Mesendoderm (in vitro differentiated cells): ENCODE data around the gene LSM4.

Source experiments
- DNase-seq: peaks from one replicate; pipeline ENCODE4 v3.0.0; 2013
- H2AK5ac ChIP-seq: 2 replicates; pipeline ENCODE4 v1.6.1; 2013; ENCODE audit warnings: low read length, inconsistent platforms
- H2BK120ac ChIP-seq: 2 replicates; pipeline ENCODE4 v1.6.1; 2013; ENCODE audit warnings: low read depth, mild to moderate bottlenecking, low read length, moderate library complexity, mixed read lengths
- H2BK15ac ChIP-seq: replicated peaks from 2 replicates; pipeline ENCODE4 v1.6.1; 2013; ENCODE audit warnings: low read depth, mild to moderate bottlenecking, moderate library complexity
- H2BK5ac ChIP-seq: 2 replicates; pipeline ENCODE4 v1.6.1; 2013; ENCODE audit warnings: low read length, inconsistent platforms
- H3K18ac ChIP-seq: 2 replicates; pipeline ENCODE4 v1.6.1; 2013; ENCODE audit warnings: mild to moderate bottlenecking, low read length, mixed read lengths
- H3K23ac ChIP-seq: one replicate; pipeline ENCODE4 v1.6.1; 2013; ENCODE audit warnings: low read length
- H3K27ac ChIP-seq: 2 replicates; pipeline ENCODE4 v1.5.1; 2013; ENCODE audit warnings: low read depth, mild to moderate bottlenecking, inconsistent platforms, low read length, moderate library complexity
- H3K27me3 ChIP-seq: 2 replicates; pipeline ENCODE4 v1.6.1; 2013; ENCODE audit warnings: low read length, control low read depth, mild to moderate bottlenecking, inconsistent platforms; ENCODE audit not compliant: insufficient read depth, poor library complexity
- H3K36me3 ChIP-seq: 2 replicates; pipeline ENCODE4 v1.6.1; 2013; ENCODE audit warnings: low read length, inconsistent platforms; ENCODE audit not compliant: control insufficient read depth, insufficient read depth
- H3K4ac ChIP-seq: one replicate; pipeline ENCODE4 v1.6.1; 2013; ENCODE audit warnings: low read depth, mild to moderate bottlenecking, low read length, moderate library complexity
- H3K4me1 ChIP-seq: 2 replicates; pipeline ENCODE4 v1.6.1; 2013; ENCODE audit warnings: low read depth, low read length, inconsistent platforms; ENCODE audit not compliant: control insufficient read depth
- H3K4me2 ChIP-seq: 2 replicates; pipeline ENCODE4 v1.6.1; 2013; ENCODE audit warnings: low read length
- H3K4me3 ChIP-seq: 2 replicates; pipeline ENCODE4 v1.5.1; 2013; ENCODE audit warnings: mild to moderate bottlenecking, low read length
- H3K56ac ChIP-seq: one replicate; pipeline ENCODE4 v1.6.1; 2013; ENCODE audit warnings: low read length
- H3K79me1 ChIP-seq: 2 replicates; pipeline ENCODE4 v1.6.1; 2013; ENCODE audit warnings: low read length, inconsistent platforms
- H3K79me2 ChIP-seq: 2 replicates; pipeline ENCODE4 v1.6.1; 2013; ENCODE audit warnings: mild to moderate bottlenecking, low read length; ENCODE audit not compliant: control insufficient read depth, insufficient read depth
- H3K9ac ChIP-seq: 2 replicates; pipeline ENCODE4 v1.6.1; 2013; ENCODE audit warnings: low read length, inconsistent platforms
- H4K5ac ChIP-seq: one replicate; pipeline ENCODE4 v1.6.1; 2013; ENCODE audit warnings: low read length
- H4K8ac ChIP-seq: one replicate; pipeline ENCODE4 v1.6.1; 2013; ENCODE audit warnings: low read depth, mild to moderate bottlenecking, control low read depth, low read length, moderate library complexity
- WGBS: extraction: QIAGEN DNeasy Blood & Tissue Kit; methylation state at CpG from one replicate; pipeline ENCODE4 v1.1.7; 2013; ENCODE audit warnings: low lambda C conversion rate, missing lambda C conversion rate; ENCODE audit not compliant: insufficient coverage; ENCODE audit errors: extremely low coverage; 5-methylcytosine and 5-hydroxymethylcytosine counted together

Gene LSM4

GRCh38 chr19:18311502-18312091 lies 11.3 kb downstream of the LSM4 start:
- peaks cover 11% of the 10 kb centered on the region for H3K36me3 ChIP-seq
- H3K27ac ChIP-seq, result no peak overlapping the region
- H2BK5ac ChIP-seq, result no peak overlapping the region
- no peak overlapping the region for H3K23ac ChIP-seq
- H3K4ac ChIP-seq, result no peak overlapping the region
- H3K27me3 ChIP-seq, result no peaks in the 10 kb centered on the region
- H3K4me3 ChIP-seq, result no peak overlapping the region
- H4K5ac ChIP-seq, result no peak overlapping the region
- WGBS, result no CpG with 5 or more reads among the region's 22 CpGs
- no peak overlapping the region for H3K18ac ChIP-seq
- no peak for DNase-seq
- no peak overlapping the region for H2AK5ac ChIP-seq
- no peaks in the 10 kb centered on the region for H3K4me1 ChIP-seq
- no peak overlapping the region for H2BK120ac ChIP-seq
- H4K8ac ChIP-seq, result no peak overlapping the region
- no peak overlapping the region for H3K4me2 ChIP-seq
- H3K79me2 ChIP-seq, result no peaks in the 10 kb centered on the region
- no peak overlapping the region for H3K56ac ChIP-seq
- H2BK15ac ChIP-seq, result no peak overlapping the region
- H3K9ac ChIP-seq, result no peak overlapping the region
- peaks cover 5% of the 10 kb centered on the region for H3K79me1 ChIP-seq

GRCh38 chr19:18310966-18311365 lies 11.9 kb downstream of the LSM4 start:
- H2BK5ac ChIP-seq, result no peak overlapping the region
- no peak overlapping the region for H2BK15ac ChIP-seq
- DNase-seq, result no peak
- H3K4ac ChIP-seq, result no peak overlapping the region
- H2AK5ac ChIP-seq, result no peak overlapping the region
- H3K56ac ChIP-seq, result no peak overlapping the region
- H3K18ac ChIP-seq, result no peak overlapping the region
- H3K79me2 ChIP-seq, result no peaks in the 10 kb centered on the region
- peaks cover 5% of the 10 kb centered on the region for H3K79me1 ChIP-seq
- no peak overlapping the region for H4K5ac ChIP-seq
- no peak overlapping the region for H3K4me2 ChIP-seq
- WGBS, result no CpG with 5 or more reads among the region's 13 CpGs
- no peak overlapping the region for H3K23ac ChIP-seq
- H3K36me3 ChIP-seq, result peaks cover 11% of the 10 kb centered on the region
- no peak overlapping the region for H4K8ac ChIP-seq
- H3K9ac ChIP-seq, result no peak overlapping the region
- H3K4me3 ChIP-seq, result no peak overlapping the region
- H3K27ac ChIP-seq, result no peak overlapping the region
- H3K4me1 ChIP-seq, result no peaks in the 10 kb centered on the region
- no peaks in the 10 kb centered on the region for H3K27me3 ChIP-seq
- H2BK120ac ChIP-seq, result no peak overlapping the region

GRCh38 chr19:18310118-18310909 lies 12.6 kb downstream of the LSM4 start:
- Histone ChIP-seq H3K9ac (no peak overlapping the region), H2BK120ac (no peak overlapping the region), H3K4me2 (no peak overlapping the region), H2BK5ac (no peak overlapping the region), H3K4ac (no peak overlapping the region), H3K4me3 (no peak overlapping the region), H3K4me1 (no peaks in the 10 kb centered on the region), H3K79me2 (no peaks in the 10 kb centered on the region), H4K8ac (no peak overlapping the region), H3K79me1 (peaks cover 5% of the 10 kb centered on the region), H3K18ac (no peak overlapping the region), H3K23ac (no peak overlapping the region), H3K36me3 (peaks cover 11% of the 10 kb centered on the region), H2BK15ac (no peak overlapping the region), H3K27ac (no peak overlapping the region), H3K27me3 (no peaks in the 10 kb centered on the region), H4K5ac (no peak overlapping the region), H2AK5ac (no peak overlapping the region), H3K56ac (no peak overlapping the region)
- no peak for DNase-seq
- WGBS, result no CpG with 5 or more reads among the region's 23 CpGs

- Histone ChIP-seq H2BK120ac (no peak overlapping the region), H2BK5ac (no peak overlapping the region), H3K18ac (no peak overlapping the region), H3K23ac (no peak overlapping the region), H3K56ac (no peak overlapping the region), H3K27ac (no peak overlapping the region), H3K4me2 (no peak overlapping the region), H3K27me3 (no peaks in the 10 kb centered on the region), H3K79me1 (peaks cover 5% of the 10 kb centered on the region), H2AK5ac (no peak overlapping the region), H3K9ac (no peak overlapping the region), H4K8ac (no peak overlapping the region), H3K4ac (no peak overlapping the region), H3K4me1 (no peaks in the 10 kb centered on the region), H4K5ac (no peak overlapping the region), H2BK15ac (no peak overlapping the region), H3K79me2 (no peaks in the 10 kb centered on the region), H3K4me3 (no peak overlapping the region), H3K36me3 (peaks cover 11% of the 10 kb centered on the region)
- WGBS, result no CpG with 5 or more reads among the region's 33 CpGs
- DNase-seq, result no peak
These were observed 13.3 kb downstream of the LSM4 start for GRCh38 chr19:18309525-18310064.

GRCh38 chr19:18308948-18309325 lies 13.9 kb downstream of the LSM4 start:
- Histone ChIP-seq H3K79me2 (no peaks in the 10 kb centered on the region), H4K5ac (no peak overlapping the region), H3K27me3 (no peaks in the 10 kb centered on the region), H2AK5ac (no peak overlapping the region), H3K23ac (no peak overlapping the region), H3K18ac (no peak overlapping the region), H2BK5ac (no peak overlapping the region), H3K36me3 (peaks cover 11% of the 10 kb centered on the region), H4K8ac (no peak overlapping the region), H3K27ac (no peak overlapping the region), H3K4me2 (no peak overlapping the region), H2BK15ac (no peak overlapping the region), H3K4me1 (peaks cover 2% of the 10 kb centered on the region), H3K4me3 (no peak overlapping the region), H2BK120ac (no peak overlapping the region), H3K4ac (no peak overlapping the region), H3K79me1 (peaks cover 3% of the 10 kb centered on the region), H3K56ac (no peak overlapping the region), H3K9ac (no peak overlapping the region)
- WGBS, result no CpG with 5 or more reads among the region's 7 CpGs
- DNase-seq, result no peak
